CD4-positive, alpha-beta T cell treated with Interleukin-2 at 100 ng/mL for 4 hours (primary cell): Measurements from ENCODE around the gene HOTAIR.
A peak's percentile ranks its signal among the peaks of the same experiment; 100 is the strongest.

Source experiments
- DNase-seq: peaks from one replicate; pipeline ENCODE4 v3.0.0-alpha.2; 2020; ENCODE audit warnings: low spot score

Gene HOTAIR

DNA sequence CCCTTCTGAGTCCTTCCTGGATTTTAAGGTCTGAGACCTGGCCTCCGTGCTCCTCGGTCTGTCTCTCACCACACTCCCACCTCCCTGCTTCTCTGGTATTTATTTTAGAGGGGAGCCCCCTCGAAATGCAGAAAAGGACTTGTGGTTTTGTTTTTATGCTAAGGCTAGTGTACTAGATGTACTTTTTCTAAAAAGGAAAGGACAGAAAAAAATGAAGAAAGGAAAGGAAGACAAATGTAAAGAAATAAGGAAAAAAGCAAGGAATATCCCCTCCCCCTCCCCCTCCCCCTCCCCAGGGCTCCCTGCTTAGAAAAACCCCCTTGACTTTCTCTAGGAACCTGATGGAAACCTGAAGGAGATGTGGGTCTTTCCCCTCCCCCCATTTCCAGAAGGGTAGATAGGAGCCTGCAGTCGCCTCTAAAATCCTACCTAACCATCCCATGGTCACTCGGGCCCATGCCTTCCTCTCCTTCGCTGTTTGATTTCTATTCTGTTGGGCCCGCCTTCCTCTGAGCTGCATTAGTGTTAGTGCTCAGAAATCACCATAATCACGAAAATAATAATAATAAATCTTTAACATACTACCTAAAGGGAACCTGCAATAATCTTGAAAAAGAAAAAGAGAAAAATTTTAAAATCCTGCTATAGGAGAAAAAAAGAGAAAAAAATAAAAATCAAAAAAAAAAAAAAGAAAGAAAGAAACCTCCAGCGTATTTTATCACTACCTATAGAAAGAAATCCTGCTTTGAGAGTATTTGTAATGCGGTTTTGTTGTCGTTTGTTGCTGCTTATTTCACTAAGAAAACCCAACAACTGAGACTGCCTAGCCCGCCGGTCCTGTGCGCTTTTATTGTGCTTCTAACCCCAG is 37.1 kb upstream of the HOTAIR start:
- no peak for DNase-seq

DNA sequence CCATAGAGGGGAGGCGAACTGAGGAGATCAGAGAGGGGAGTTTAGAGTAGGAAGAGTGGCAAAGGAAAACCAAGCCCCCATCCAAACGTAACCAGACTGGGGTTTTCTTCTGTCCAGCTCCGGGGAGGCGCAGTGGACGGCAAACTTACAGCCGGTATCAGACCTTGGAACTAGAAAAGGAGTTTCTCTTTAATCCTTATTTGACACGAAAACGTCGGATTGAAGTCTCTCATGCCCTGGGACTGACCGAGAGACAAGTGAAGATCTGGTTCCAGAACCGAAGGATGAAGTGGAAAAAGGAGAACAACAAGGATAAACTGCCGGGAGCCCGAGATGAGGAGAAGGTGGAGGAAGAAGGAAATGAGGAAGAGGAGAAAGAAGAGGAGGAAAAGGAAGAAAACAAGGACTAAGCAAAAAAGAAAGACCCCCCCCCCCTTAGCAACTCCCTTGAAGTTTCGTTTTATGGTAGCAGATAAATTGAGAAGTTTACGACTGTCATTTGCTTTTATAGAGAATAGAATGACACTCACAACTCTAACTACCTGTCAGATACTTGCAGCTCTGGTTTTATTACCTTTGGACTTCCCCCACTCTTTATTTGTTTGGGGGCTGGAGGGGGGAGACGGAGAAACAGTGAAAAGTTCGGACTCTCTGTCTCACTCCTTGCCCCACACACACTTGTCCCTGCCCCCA is 36.4 kb upstream of the HOTAIR start:
- DNase-seq, result no peak

DNA sequence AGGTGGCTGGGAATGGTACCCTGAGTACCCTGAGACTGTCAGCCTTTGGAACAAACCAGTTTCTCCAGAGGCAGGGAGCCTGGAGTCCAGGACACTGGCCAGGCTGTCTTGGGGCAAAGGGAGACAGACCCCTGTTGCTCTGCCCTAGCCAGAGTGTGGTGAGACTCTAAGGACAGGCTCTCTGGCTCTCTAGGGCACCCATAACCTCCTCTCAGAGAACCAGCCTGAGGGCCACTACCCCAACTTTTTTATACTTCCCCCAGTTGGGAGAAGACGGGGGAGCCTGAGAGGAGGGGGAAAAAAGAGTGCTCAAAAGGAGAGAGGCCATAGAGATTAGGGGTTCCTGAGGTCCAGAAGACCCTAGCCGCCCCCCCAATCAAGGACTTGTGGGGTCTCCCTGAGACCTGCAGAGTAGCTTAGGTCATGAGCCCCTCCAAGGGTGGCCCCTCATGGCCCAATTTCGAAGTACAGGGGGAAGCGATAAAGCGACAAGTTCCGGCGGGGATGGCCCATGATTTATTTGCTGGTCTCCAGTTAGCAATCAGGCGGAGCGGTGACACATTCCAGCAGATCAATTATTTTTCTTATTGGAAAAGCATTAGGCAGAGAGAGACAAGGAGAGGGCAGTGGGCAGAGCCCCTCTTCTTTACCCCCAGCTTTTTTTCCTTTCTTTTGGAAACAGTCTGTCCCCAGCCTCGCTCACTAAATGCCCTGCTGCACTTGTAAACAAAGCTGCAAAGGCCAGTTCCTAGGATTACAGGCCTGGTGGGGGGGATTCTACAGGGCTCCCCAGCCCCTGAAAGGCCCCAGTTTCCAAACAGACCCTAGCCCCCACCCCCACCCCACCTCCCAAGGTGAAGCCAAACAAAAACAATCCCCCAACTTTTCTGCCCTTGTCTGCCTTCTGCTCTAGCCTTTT is 35.6 kb upstream of the HOTAIR start:
- DNase-seq, result no peak

DNA sequence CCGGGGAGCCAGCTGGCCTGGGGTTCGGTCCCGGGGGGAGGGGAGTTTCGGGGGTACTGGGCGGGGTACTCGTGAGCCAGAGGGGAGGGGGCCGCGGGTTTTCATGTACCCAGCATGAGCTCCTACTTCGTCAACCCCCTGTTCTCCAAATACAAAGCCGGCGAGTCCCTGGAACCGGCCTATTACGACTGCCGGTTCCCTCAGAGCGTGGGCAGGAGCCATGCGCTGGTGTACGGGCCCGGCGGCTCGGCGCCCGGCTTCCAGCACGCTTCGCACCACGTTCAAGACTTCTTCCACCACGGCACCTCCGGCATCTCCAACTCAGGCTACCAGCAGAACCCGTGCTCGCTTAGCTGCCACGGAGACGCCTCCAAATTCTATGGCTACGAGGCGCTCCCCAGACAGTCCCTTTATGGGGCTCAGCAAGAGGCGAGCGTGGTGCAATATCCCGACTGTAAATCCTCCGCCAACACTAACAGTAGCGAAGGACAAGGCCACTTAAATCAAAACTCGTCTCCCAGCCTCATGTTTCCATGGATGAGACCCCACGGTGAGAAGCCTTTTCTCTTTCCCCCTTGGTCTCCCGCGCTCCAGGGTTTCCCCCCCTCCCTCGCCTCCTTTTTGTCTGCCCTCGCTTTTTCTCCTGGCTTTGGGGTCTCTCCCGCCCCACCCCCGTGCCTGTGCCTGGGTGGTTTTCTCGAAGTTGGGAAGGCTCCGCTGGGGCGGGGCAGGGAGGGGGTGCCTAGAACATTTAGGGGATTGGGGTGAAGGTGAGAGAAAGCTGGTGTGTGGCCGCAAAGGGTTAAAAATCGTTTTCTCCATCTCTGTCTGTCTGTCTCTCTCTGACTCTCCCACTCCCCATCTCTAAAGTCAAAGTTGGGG is 34.7 kb upstream of the HOTAIR start:
- DNase-seq, result no peak

DNA sequence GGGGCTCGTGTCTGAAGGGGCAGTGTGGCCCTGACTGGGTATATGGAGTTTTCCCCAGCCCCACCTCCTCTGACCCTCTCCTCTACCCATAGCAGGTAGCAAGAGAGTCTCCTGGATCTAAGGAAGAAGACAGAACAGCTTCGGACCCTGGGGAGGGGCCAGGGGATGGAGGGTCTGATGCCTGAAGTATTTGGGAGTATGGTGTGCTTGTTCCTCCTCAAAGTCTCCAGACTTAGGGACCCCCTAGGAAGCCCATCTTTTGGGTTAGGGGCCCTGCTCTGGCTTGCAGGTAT is 33.5 kb upstream of the HOTAIR start:
- DNase-seq, result no peak

DNA sequence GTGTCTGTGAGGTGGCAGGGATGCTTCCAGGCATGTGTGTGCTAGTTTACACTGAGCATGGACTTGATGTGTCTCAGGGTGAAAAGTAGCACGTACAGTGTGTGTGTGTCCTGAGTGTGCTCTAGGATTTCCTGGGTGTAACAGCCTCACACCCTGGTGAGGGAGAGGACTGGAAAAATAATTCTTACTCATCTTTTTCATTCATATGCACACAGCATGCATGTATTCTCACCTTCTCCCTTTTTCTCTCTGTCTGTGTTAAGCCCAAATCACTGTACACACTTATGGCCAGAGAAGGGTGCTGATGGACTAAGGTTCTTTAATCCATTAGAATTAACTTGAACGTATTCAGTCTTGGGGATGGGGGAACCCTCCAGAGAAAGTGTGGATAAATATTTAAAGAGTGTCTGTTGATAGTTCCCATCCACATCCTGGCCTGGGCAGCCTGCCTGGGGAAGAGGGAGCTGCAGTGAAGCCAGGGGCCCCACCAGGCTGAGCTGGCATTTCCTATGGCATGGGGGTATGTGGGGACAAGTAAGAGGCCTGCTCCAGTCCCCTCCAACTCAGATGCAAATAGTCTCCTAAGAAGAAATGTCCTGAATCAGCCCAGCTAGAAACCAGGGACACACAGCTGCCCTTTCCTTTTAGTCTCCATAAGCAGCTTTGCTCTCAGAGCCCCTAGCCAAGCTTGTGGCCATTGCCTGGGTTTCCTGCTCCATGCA is 32.9 kb upstream of the HOTAIR start:
- DNase-seq, result no peak

DNA sequence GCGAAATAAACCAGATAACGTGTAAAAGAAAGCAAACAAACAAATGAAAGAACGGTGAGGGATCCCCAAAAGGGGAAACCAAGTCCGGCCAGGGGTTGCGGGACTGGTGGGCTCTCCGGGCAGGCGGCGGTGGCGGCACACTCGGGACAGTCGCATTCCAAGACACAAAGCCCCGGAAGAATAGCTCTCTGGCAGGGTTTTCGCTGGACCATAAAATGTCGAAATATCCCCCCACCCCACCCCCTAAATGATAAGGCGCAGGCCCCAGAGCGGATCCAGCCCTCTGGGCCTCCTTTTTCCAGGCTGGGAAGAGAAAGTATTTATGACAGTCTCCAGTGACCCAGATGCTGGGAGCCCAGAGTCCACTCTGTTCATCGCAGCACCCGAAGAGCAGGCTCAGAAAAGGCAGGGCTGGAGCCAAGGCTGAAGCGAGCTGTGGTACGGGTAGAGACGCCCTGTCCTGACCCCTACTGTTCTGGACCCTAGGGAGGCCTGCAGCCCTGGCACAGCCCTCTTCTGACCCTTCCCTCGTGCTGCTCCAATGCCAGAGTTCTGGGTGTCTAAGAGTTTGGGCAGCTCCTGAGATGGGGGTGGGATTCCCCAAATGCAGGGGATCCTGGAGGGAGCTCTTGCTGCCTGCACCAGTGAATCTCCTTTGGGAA is 31.9 kb upstream of the HOTAIR start:
- no peak for DNase-seq

DNA sequence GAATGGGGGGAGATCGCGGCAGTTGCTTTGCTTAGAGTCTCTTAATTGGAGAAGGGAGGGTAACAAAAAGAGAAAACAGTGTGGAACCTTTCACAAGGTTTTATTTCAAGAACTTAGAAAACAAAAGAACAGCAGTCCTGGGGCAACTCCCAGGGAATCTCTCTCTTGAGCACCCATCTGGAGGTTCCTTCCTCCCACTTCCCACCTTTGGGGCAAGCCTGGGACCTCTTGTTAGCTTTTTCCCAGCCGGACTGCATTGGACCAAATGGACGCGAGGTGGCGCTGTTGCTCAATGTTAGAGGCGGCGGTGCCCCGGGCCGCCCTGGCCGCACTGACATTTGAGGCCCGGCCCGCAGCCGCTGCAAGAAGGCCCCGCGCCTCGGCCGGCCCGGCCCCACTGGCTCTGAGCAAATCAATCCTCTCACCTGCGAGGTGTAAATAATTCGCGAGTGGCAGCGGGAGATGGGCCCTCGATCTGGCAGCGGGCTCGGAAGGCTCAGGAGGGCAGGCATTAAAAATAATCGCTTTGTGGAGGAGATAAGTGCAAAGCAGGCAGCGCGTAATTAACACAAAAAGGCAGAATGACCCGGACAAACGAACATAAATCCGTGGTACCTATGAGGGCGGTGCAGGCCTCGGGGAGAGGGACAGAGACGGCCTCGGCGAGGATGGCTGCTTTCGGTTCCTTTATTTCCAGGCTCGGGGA is 31.3 kb upstream of the HOTAIR start:
- DNase-seq, result peak; percentile 84

DNA sequence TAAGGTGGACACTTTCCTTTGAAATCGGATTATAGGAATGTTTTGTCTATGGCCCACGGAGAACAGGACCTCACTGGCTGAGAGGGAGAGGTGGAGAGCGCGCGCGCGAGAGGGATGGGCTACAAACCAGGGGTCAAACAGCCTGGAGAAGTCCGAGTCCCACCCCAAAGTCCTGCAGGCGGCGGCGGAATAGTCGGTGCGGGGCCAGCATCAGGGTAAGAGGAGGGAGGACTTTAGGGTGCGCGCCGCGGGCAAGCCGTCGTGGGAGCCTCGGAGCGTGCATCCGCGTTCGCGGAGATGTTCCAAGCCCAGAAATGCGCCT is 30.7 kb upstream of the HOTAIR start:
- DNase-seq, result no peak

DNA sequence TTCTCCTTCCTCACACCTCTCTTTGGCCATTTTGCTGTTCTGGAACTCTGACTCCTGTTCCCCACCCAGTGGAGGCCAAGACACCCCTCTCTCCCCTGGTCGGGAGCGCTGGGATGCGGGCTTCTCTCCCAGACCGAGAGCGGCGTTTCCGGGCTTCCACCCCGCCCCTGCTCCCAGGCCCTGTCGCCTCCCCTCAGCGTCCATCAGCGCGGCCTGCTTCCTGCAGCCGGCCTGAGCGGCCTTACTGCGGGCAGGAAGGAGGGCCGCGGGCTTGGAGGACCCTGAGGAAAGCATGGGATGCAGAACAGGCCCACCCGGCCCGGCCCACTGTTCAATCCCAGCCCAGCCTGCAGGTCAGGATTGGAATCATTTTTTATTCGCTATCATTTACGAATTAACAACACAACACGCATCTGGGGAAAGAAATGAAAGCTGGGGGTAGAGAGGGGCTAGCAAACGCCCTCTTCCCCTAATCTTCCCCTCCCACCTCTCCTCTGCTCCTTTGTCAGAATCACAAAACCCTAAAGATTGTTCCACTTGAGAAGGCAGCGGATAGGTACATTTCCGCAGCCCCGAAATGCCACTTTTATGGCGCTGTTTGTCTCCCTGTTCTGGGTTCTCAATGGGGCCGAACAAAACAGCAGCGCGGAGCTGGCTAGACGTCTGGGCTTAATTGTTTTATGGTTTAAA is 30.2 kb upstream of the HOTAIR start:
- DNase-seq, result no peak

DNA sequence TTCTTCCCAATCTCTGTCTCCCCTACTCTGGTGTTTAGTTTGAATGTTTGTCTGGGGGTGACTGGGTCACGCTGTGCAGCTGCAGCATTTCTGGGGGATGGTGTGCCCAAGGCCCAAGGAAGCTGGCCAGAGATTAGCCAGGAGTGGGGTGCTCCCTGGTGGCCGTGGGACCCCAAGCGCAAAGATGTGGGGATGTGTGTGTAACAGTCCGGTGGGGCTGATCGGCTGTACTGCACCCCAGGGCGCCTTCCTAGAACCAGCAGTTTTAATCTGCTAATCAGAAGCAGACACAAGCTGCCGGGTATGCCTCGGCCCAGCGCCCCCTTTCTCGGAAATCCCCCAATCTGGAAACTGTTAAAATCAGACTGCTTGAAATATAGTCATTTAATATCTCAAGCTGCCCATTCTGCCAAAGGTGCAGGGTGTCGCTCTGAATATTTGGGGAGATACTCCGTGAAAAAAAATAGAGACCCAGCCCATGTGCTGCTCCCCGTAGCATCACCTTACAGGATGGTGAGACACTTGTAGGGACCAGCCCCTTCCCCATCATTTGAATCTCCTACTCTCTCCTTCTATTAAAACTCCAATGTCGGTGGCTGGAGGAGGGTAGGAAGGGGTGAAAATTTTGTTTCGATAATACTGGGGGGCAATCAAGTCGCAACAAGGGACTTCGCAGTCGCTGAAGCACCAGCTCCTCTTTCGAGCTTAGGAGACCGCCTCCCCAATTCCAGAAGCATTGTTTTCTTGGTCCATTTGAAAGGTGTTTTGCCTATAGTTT is 29.5 kb upstream of the HOTAIR start:
- no peak for DNase-seq

DNA sequence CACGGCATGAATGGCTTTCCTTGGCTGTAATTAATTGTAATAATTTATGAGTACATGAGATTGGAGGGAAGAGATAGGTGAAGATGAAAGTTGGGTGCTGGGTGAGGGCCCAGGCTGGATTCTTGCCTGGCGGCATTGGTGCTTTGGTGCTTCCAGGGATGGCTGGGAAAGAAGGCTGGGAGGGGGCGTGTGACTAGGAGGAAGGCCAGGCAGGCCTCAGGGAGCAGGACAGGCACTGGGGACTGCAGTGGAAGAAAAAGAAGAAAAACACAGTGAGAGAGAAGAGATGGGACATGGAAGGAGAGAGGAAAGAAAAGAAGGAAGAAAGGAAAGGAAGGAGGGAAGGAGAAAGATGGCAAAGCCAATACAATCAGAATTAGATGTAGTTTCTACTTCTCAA is 28.9 kb upstream of the HOTAIR start:
- DNase-seq, result no peak

DNA sequence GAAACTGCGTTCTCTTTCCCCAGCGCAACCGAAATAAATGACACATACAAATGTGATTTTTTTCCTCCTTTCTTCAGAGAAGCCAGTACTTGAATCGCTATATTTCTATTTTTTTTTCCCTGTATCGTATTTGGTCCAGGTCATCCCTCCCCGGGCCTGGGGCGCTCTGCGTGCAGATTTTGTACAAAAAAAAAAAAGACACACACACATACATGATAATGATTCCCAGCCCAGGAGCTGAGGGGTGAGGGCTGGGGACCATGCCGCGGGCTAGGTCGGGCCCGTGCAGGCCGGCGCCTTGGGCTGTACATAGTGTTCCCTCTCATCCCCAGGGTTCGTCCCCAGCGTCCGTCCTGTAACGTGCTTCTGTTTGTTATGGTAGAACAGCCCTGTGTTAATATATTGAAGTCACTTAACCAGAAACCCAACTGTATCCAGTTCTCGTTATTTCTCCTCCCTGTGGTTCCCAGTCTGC is 28.2 kb upstream of the HOTAIR start:
- DNase-seq, result no peak

DNA sequence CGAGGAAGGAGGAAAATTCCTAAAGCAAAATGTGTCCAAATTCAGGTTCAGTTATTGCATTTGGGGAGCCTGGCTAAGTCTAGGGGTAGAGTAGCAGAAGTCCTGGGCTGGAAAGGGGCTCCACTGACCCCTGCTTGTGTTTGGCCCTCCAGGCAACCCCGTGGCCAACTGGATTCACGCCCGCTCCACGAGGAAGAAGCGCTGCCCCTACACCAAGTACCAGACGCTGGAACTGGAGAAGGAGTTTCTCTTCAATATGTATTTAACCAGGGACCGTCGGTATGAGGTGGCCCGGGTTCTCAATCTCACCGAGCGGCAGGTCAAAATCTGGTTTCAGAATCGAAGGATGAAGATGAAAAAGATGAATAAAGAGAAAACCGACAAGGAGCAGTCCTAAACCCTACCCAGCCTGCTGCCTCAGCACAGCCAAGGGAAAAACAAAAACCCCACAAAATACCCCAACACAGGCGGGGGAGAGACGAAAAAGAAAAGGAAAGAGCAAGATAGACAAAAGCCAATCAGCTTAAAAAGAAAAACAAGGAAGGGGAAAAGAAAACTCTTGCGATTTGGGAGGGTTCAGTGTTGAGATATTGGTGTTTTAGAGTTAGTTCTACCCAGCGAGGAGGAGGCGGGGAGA is 27.6 kb upstream of the HOTAIR start:
- no peak for DNase-seq

DNA sequence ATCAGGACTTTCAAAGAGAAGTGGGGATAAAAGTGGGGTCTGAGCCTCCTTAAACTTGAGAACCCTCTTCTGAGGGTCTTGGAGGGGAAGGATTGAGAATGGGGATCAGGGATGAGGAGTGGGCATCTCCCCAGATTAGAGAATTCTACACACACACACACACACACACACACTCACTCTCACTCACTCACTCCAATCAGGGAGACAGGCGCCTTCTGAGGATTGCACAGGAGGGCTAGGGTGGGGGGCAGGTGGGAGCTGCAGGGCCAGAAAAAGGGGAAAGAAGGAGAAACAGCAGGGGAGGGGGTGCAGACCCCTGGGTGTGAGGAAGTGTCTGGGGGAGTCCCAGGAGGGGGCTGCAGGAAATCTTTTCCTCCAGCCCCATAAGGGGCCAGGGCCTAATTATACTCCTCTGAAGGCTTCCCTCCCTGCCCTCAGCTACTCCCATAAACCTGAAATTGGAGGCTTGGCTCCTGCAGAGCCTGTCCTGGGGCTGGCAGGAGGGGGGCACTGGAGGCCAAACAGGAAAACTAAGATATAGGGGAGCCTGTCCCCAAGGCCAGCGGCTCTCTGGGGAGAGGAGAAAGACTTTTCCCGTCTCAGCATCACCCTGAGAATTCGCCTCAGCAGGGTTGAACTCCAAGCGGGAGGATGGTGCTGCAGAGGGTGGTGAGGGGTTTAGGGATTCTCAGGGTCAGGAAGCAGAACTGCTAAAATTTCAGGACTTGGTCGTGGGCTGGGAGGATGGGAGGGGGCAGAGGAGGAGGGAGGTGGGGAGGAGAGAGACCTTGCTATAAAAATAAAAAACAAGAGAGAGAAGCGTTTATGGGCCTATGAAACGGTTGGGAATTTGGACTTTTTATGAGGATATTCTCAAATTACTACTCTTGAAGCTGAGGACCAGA is 26.8 kb upstream of the HOTAIR start:
- no peak for DNase-seq

DNA sequence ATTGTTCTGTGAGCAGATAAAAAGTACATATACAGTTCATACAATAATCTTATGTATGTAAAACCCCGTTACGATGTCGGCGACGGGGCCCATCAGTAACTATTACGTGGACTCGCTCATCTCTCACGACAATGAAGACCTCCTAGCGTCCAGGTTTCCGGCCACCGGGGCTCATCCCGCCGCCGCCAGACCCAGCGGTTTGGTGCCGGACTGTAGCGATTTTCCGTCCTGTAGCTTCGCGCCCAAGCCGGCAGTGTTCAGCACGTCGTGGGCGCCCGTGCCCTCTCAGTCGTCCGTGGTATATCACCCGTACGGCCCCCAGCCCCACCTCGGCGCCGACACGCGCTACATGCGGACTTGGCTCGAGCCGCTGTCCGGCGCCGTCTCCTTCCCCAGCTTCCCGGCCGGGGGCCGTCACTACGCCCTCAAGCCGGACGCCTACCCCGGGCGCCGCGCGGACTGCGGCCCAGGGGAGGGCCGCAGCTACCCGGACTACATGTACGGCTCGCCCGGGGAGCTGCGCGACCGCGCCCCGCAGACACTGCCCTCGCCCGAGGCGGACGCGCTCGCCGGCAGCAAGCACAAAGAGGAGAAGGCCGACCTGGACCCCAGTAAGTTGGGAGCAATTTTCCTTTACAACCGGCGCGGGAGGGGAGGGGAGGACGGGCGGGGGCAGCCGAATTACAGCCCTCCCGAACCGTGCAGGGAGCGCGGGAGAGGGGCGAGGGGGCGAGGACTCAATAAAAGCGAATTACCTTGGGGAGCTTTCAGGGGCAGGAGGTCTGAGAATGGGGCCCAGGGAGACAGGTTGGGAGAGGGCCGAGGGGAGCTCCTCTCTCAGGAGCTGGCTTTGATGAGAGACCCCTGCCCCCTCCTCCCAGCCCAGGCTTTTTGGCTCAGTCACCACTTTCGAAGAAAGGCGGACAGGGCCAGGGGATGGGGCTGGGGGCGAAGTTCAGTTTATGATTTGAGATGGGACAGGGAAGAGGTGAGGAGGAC is 25.7 kb upstream of the HOTAIR start, which contains the start of gene HOXC9:
Gene HOXC9, plus strand, starts transcription at position 46 of the 999 bp plus-strand sequence. Its CDS starts 28 bp downstream, at position 74.
- DNase-seq, result no peak
